ENCODE measurements around the gene KLLN. TPM values are rescaled to one million over a fixed set of nuclear protein-coding genes. Genes with fewer than 3 reads are reported as not detected.
"Not testable (repeated sequence)": the region's sequence is repeated elsewhere in the genome, so short reads cannot be mapped to it uniquely, and the experiment has no call there.

KLLN gene
- total and polyA plus RNA-seq, 7 donors = 0.14 to 0.92 (median 0.36) TPM

- Histone ChIP-seq H3K27me3 (no peaks in the 10 kb centered on the region), H3K4me1 (peaks cover 2 to 49% (median 31%) of the 10 kb centered on the region in 4 donors), H3K4me3 (peak overlapping the region; percentile 82 to 98 (median 91)), H3K36me3 (peaks cover 0 to under 1% (median 0%) of the 10 kb centered on the region in 4 donors), H3K27ac (peak overlapping the region; percentile 95 to 99 (median 98)), H3K9me3 (no peaks in the 10 kb centered on the region)
- DNase-seq = no peak
- WGBS, 2 donors = 3 to 4% methylated on average over 3 of the region's 3 CpGs
- intact Hi-C loops (cut with DNase I) = no loop called here
- TF ChIP-seq EP300 (IDR thresholded peaks at IDR 0.05) (no peak), CTCF (IDR thresholded peaks at IDR 0.05) (no peak), POLR2A (IDR thresholded peaks at IDR 0.05) (no peak), POLR2AphosphoS5 (IDR thresholded peaks at IDR 0.05) (no peak)
These were observed 3.2 kb upstream of the KLLN start for GRCh38 chr10:87866412-87866974.

GRCh38 chr10:87865241-87865881 lies 2.0 kb upstream of the KLLN start:
- H3K4me3 ChIP-seq = peak overlapping the region; percentile 82 to 98 (median 91)
- H3K4me1 ChIP-seq = peaks cover 2 to 40% (median 26%) of the 10 kb centered on the region in 4 donors
- H3K36me3 ChIP-seq = no peaks in the 10 kb centered on the region
- intact Hi-C loops (cut with DNase I) = no loop called here
- 1% methylated on average over 4 of the region's 4 CpGs for WGBS, 2 donors
- TF ChIP-seq POLR2AphosphoS5 (IDR thresholded peaks at IDR 0.05) = no peak
- TF ChIP-seq CTCF (IDR thresholded peaks at IDR 0.05) = no peak
- TF ChIP-seq POLR2A (IDR thresholded peaks at IDR 0.05) = no peak
- no peak for TF ChIP-seq EP300 (IDR thresholded peaks at IDR 0.05)
- H3K27ac ChIP-seq = peak overlapping the region; percentile 95 to 99 (median 98)
- no peaks in the 10 kb centered on the region for H3K9me3 ChIP-seq
- H3K27me3 ChIP-seq = no peaks in the 10 kb centered on the region
- no peak for DNase-seq

GRCh38 chr10:87864496-87865059 lies 1.2 kb upstream of the KLLN start:
- 0 to 1% methylated on average over 16 of the region's 16 CpGs for WGBS, 2 donors
- peaks cover 2 to 32% (median 23%) of the 10 kb centered on the region in 4 donors for H3K4me1 ChIP-seq
- no peaks in the 10 kb centered on the region for H3K27me3 ChIP-seq
- intact Hi-C loops (cut with DNase I) = loop anchor here (5.0 kb wide), 1 partner anchor 523 kb away; no protein-coding TSS in a partner anchor
- TF ChIP-seq POLR2A (IDR thresholded peaks at IDR 0.05) (no peak), CTCF (IDR thresholded peaks at IDR 0.05) (no peak), POLR2AphosphoS5 (IDR thresholded peaks at IDR 0.05) (no peak), EP300 (IDR thresholded peaks at IDR 0.05) (no peak)
- H3K27ac ChIP-seq = peak overlapping the region; percentile 95 to 99 (median 98)
- H3K36me3 ChIP-seq = no peaks in the 10 kb centered on the region
- no peaks in the 10 kb centered on the region for H3K9me3 ChIP-seq
- peak overlapping the region; percentile 82 to 98 (median 91) for H3K4me3 ChIP-seq
- no peak for DNase-seq

GRCh38 chr10:87863951-87864495 lies 690 bp upstream of the KLLN start:
- H3K36me3 ChIP-seq, H3K9me3 ChIP-seq, H3K27me3 ChIP-seq, DNase-seq: not testable (repeated sequence)
- peak overlapping the region; percentile 95 to 99 (median 98) for H3K27ac ChIP-seq
- 0% methylated on average over 47 of the region's 47 CpGs for WGBS, 2 donors
- intact Hi-C loops (cut with DNase I) = loop anchor here (2.0 to 5.0 kb wide), 2 partner anchors 45 to 523 kb away; partner anchors contain the start of gene ATAD1
- peaks cover 2 to 27% (median 21%) of the 10 kb centered on the region in 4 donors for H3K4me1 ChIP-seq
- peak overlapping the region; percentile 82 to 98 (median 91) for H3K4me3 ChIP-seq

GRCh38 chr10:87862679-87863052 lies 667 bp downstream of the KLLN start:
- no peak for TF ChIP-seq CTCF (IDR thresholded peaks at IDR 0.05)
- no peak for TF ChIP-seq POLR2A (IDR thresholded peaks at IDR 0.05)
- no peak for TF ChIP-seq EP300 (IDR thresholded peaks at IDR 0.05)
- TF ChIP-seq POLR2AphosphoS5 (IDR thresholded peaks at IDR 0.05) = no peak
- Histone ChIP-seq H3K36me3 (no peaks in the 10 kb centered on the region), H3K4me3 (peak overlapping the region; percentile 82 to 98 (median 91)), H3K27me3 (no peaks in the 10 kb centered on the region), H3K27ac (peak overlapping the region; percentile 95 to 99 (median 98)), H3K9me3 (no peaks in the 10 kb centered on the region), H3K4me1 (peaks cover 2 to 14% (median 11%) of the 10 kb centered on the region in 4 donors)
- DNase-seq = no peak
- intact Hi-C loops (cut with DNase I) = loop anchor here (2.0 to 5.0 kb wide), 2 partner anchors 44 to 525 kb away; partner anchors contain the start of gene ATAD1
- WGBS, 2 donors = 0% methylated on average over 21 of the region's 21 CpGs
